DND-41 (cell line): ENCODE data around the gene SHB.

Source experiments
- ATAC-seq: fragments of 200-7000 bp; cut with Tn5 transposase; 3 replicates; pipeline ENCODE4 v1.9.1; 2021; ENCODE audit warnings: low read depth; ENCODE audit not compliant: insufficient read depth
- DNase-seq: peaks from one replicate; pipeline ENCODE4 v3.0.0-alpha.2; 2020
- H2AFZ ChIP-seq: 2 replicates; pipeline ENCODE4 v1.6.0; 2012; ENCODE audit warnings: low read depth, low read length
- H3K27ac ChIP-seq: 2 replicates; pipeline ENCODE4 v1.5.1; 2012; ENCODE audit warnings: low read length, inconsistent platforms
- H3K27me3 ChIP-seq: fragments of 200-600 bp; sonication (generic); 2 replicates; pipeline ENCODE4 v1.6.0; 2012; ENCODE audit warnings: low read length, mild to moderate bottlenecking, inconsistent platforms; ENCODE audit not compliant: insufficient read depth, poor library complexity
- H3K36me3 ChIP-seq: 2 replicates; pipeline ENCODE4 v1.5.1; 2012; ENCODE audit warnings: low read length, inconsistent platforms; ENCODE audit not compliant: insufficient read depth
- H3K4me1 ChIP-seq: 2 replicates; pipeline ENCODE4 v1.5.1; 2012; ENCODE audit warnings: mild to moderate bottlenecking, low read length; ENCODE audit not compliant: insufficient read depth
- H3K4me2 ChIP-seq: 2 replicates; pipeline ENCODE4 v1.6.0; 2012; ENCODE audit warnings: mild to moderate bottlenecking, moderate library complexity, low read length, inconsistent platforms; ENCODE audit not compliant: insufficient read depth
- H3K4me3 ChIP-seq, 2 experiments: fragments of 200-600 bp in 1 of 2; shearing (Covaris generic) in 1 of 2; 2 replicates each; pipeline ENCODE4 v1.5.1; 2012 to 2016; ENCODE audit warnings: inconsistent platforms in 2 of 2, low read length in 2 of 2, mild to moderate bottlenecking in 2 of 2, low read depth in 1 of 2, moderate library complexity in 1 of 2
- H3K79me2 ChIP-seq: 2 replicates; pipeline ENCODE4 v1.6.0; 2012; ENCODE audit warnings: low read length, inconsistent platforms; ENCODE audit not compliant: insufficient read depth
- H3K9ac ChIP-seq: 2 replicates; pipeline ENCODE4 v1.6.0; 2012; ENCODE audit warnings: low read depth, mild to moderate bottlenecking, inconsistent platforms, low read length, moderate library complexity
- H3K9me3 ChIP-seq: 2 replicates; pipeline ENCODE4 v1.5.1; 2012; ENCODE audit warnings: low read length, moderate library complexity, mild to moderate bottlenecking, inconsistent platforms; ENCODE audit not compliant: insufficient read depth, severe bottlenecking
- H4K20me1 ChIP-seq: 2 replicates; pipeline ENCODE4 v1.6.0; 2012; ENCODE audit warnings: low read length; ENCODE audit not compliant: insufficient read depth
- EZH2 ChIP-seq: IDR thresholded peaks from 3 replicates; pipeline ENCODE4 v1.6.1; 2012; ENCODE audit warnings: borderline replicate concordance, low read depth, mild to moderate bottlenecking, moderate library complexity, low read length, inconsistent platforms; ENCODE audit not compliant: severe bottlenecking
- TF ChIP-seq, protein P1 (sequence below): IDR thresholded peaks from 2 replicates; pipeline ENCODE4 v1.5.1; 2012; ENCODE audit warnings: borderline replicate concordance, low read length, moderate library complexity, mild to moderate bottlenecking; ENCODE audit not compliant: poor library complexity, severe bottlenecking; ENCODE audit errors: extremely low read depth

The SHB gene

GRCh38 chr9:38008168-38009034, 60.6 kb downstream of the SHB start:
- H4K20me1 ChIP-seq = no peaks in the 10 kb centered on the region; the same call in 1 of the 2 replicates
- no peak overlapping the region for H3K4me3 ChIP-seq
- no peak overlapping the region for H3K27ac ChIP-seq
- H3K27me3 ChIP-seq = no peaks in the 10 kb centered on the region
- H3K9ac ChIP-seq = no peak overlapping the region
- TF ChIP-seq EZH2 = no peak
- TF ChIP-seq, protein P1, sequence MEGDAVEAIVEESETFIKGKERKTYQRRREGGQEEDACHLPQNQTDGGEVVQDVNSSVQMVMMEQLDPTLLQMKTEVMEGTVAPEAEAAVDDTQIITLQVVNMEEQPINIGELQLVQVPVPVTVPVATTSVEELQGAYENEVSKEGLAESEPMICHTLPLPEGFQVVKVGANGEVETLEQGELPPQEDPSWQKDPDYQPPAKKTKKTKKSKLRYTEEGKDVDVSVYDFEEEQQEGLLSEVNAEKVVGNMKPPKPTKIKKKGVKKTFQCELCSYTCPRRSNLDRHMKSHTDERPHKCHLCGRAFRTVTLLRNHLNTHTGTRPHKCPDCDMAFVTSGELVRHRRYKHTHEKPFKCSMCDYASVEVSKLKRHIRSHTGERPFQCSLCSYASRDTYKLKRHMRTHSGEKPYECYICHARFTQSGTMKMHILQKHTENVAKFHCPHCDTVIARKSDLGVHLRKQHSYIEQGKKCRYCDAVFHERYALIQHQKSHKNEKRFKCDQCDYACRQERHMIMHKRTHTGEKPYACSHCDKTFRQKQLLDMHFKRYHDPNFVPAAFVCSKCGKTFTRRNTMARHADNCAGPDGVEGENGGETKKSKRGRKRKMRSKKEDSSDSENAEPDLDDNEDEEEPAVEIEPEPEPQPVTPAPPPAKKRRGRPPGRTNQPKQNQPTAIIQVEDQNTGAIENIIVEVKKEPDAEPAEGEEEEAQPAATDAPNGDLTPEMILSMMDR = no peak
- ATAC-seq (peak; percentile 70), DNase-seq (peak; percentile 35)
- no peaks in the 10 kb centered on the region for H3K36me3 ChIP-seq
- H3K4me1 ChIP-seq = no peaks in the 10 kb centered on the region
- no peaks in the 10 kb centered on the region for H3K79me2 ChIP-seq
- H2AFZ ChIP-seq = no peak overlapping the region
- H3K9me3 ChIP-seq = no peaks in the 10 kb centered on the region
- no peak overlapping the region for H3K4me2 ChIP-seq

DNA sequence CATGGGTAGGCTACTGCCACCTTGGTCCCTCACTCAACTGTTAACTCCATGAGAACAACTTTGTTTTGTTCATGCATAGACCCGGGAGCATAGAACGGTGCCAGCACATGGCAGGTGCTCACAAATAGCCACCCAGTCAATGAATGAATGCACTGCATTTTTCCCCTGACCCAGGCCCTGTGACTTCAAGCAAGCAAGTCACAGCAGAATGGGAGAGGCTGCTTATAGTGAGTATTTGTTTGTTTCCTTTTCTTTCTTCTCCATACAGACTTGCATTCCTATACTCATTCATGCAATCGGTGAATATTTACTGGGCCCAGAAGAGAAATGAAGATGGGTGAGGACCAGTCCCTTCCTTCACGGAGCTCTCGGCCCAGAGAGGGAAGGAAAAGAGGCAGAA, 62.0 kb downstream of the SHB start:
- Histone ChIP-seq H3K36me3 (no peaks in the 10 kb centered on the region), H4K20me1 (no peaks in the 10 kb centered on the region; the same call in 1 of the 2 replicates), H3K9me3 (no peaks in the 10 kb centered on the region), H3K79me2 (no peaks in the 10 kb centered on the region), H3K4me3 (no peak overlapping the region), H3K27ac (no peak overlapping the region), H3K27me3 (no peaks in the 10 kb centered on the region), H3K4me2 (no peak overlapping the region), H2AFZ (no peak overlapping the region), H3K4me1 (no peaks in the 10 kb centered on the region), H3K9ac (no peak overlapping the region)
- no peak for TF ChIP-seq EZH2
- ATAC-seq (no peak), DNase-seq (no peak)

- Histone ChIP-seq H3K27me3 (no peaks in the 10 kb centered on the region), H2AFZ (no peak overlapping the region), H4K20me1 (no peaks in the 10 kb centered on the region; the same call in 1 of the 2 replicates), H3K9ac (no peak overlapping the region), H3K36me3 (no peaks in the 10 kb centered on the region), H3K4me3 (no peak overlapping the region), H3K79me2 (no peaks in the 10 kb centered on the region), H3K27ac (no peak overlapping the region), H3K4me2 (no peak overlapping the region), H3K9me3 (no peaks in the 10 kb centered on the region), H3K4me1 (no peaks in the 10 kb centered on the region)
- ATAC-seq (no peak), DNase-seq (no peak)
- TF ChIP-seq, protein P1 = no peak
- TF ChIP-seq EZH2 = no peak
Measured at GRCh38 chr9:38006163-38006562, 62.9 kb downstream of the SHB start.

DNA sequence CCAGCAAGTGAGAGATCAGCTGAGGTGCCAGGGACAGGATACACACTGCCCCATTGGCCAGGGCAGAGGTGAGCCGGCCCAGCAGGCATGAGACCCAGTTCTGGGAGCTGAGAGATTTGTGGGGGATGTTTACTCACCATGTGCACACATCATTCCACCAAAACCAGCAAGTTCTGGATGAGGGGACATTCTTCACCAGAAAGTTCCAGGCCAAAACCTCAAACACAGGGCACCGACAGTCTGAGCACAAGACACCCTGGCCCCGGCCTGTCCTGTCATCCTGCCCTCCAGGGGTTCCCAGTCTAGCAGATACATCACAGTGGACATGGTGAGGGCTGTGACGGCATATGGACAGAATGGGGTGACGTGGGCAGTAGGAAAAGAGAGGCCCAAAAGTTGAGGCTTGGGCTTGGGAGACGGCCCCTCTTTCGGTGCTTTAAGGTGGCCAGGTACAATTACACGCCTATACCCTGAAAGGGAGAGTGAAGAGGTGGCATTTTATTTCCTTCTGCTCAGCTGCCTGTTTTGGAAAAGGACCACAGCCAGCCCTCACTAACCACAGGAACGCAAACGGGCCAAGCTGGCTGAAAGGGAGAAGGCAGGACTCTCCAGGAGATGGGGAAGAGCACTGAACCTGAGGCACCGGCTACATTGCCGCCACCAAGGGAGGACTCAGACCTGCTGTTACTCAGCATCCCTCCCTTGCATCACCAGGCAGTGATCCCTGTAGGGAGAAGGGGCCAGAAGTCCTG, 64.0 kb downstream of the SHB start:
- H3K4me1 ChIP-seq = no peaks in the 10 kb centered on the region
- no peaks in the 10 kb centered on the region for H3K9me3 ChIP-seq
- H3K79me2 ChIP-seq = no peaks in the 10 kb centered on the region
- no peak for ATAC-seq
- H3K4me3 ChIP-seq = no peak overlapping the region
- H3K36me3 ChIP-seq = no peaks in the 10 kb centered on the region
- no peak overlapping the region for H3K4me2 ChIP-seq
- no peak overlapping the region for H2AFZ ChIP-seq
- no peak overlapping the region for H3K27ac ChIP-seq
- DNase-seq = no peak
- H4K20me1 ChIP-seq = no peaks in the 10 kb centered on the region; the same call in 1 of the 2 replicates
- H3K9ac ChIP-seq = no peak overlapping the region
- TF ChIP-seq, protein P1 = no peak
- TF ChIP-seq EZH2 = no peak
- H3K27me3 ChIP-seq = no peaks in the 10 kb centered on the region
